Muscle of leg (tissue), 11 donors: ENCODE results near the gene ADK. TPM values are rescaled to one million over a fixed set of nuclear protein-coding genes. Genes with fewer than 3 reads are reported as not detected.

Source experiments
- DNase-seq: peaks from one replicate; pipeline ENCODE4 v3.0.0; 2013
- H3K27ac ChIP-seq: one replicate; pipeline ENCODE4 v1.5.1; 2013; ENCODE audit warnings: mild to moderate bottlenecking, low read length, control low read depth
- H3K27me3 ChIP-seq: one replicate; pipeline ENCODE4 v1.6.1; 2013; ENCODE audit warnings: low read length; ENCODE audit not compliant: control insufficient read depth, insufficient read depth
- H3K36me3 ChIP-seq: one replicate; pipeline ENCODE4 v1.6.1; 2013; ENCODE audit warnings: low read length; ENCODE audit not compliant: control insufficient read depth, insufficient read depth
- H3K4me1 ChIP-seq: one replicate; pipeline ENCODE4 v1.6.1; 2013; ENCODE audit warnings: low read length; ENCODE audit not compliant: control insufficient read depth, insufficient read depth
- H3K4me3 ChIP-seq: one replicate; pipeline ENCODE4 v1.5.1; 2013; ENCODE audit warnings: low read length, control low read depth
- H3K9me3 ChIP-seq: replicated peaks from 2 replicates; pipeline ENCODE4 v1.6.1; 2013; ENCODE audit warnings: low read depth, low read length; ENCODE audit not compliant: control insufficient read depth
- WGBS: methylation state at CpG from one replicate; pipeline ENCODE4 v1.1.5; 2013; ENCODE audit warnings: missing lambda C conversion rate; ENCODE audit not compliant: insufficient coverage; 5-methylcytosine and 5-hydroxymethylcytosine counted together
- polyA plus RNA-seq, 8 donors: library from polyadenylated mRNA; unstranded; fragments of 120-200 nt; gene quantifications; one replicate each; pipeline versions ENCODE4 v1.2.1 to v1.2.3, GENCODE V29; 2013; ENCODE audit warnings: inconsistent platforms in 1 of 8, low replicate concordance in 1 of 8; ENCODE audit not compliant: insufficient read length in 8 of 8, insufficient read depth in 1 of 8
- total RNA-seq: library from RNA; stranded (reverse); fragments of 120-200 nt; gene quantifications from one replicate; pipeline ENCODE4 v1.2.4, GENCODE V29; 2013

The ADK gene
- total and polyA plus RNA-seq, 9 donors: 28.8 to 37.2 (median 34.4) TPM

DNA sequence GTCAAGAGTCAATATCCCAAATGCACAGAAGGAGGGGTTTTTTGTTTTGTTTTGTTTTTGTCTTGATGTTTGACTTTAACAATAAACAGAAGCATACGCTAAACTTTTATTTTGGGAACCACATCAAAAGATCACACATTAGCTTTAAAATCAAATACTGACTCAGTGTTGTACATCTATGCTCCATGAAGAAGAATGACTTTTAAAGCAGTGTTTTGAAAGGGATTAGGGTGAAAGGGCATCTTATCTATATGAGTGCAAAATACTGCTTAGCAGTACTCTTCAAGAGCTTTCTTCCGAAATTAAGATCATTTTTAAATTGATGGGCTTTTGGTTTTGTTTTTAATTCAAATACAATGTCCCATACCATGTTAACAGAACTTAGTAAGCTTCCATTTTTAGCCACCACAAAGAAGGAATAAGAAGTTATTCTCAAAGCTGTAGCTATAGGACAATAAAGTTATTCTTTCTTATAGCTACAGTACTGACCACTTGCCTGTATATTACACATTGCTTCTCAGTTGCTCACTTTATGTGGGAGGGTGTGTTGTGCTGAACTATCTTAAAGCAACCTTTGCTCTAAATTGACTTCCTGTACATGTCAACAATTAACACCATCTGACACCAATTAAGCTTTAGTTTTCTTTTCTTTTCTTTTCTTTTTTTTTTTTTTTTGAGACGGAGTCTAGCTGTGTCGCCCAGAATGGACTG lies 531.1 kb downstream of the ADK start:
- Histone ChIP-seq H3K9me3 (no peaks in the 10 kb centered on the region), H3K27ac (no peak overlapping the region), H3K27me3 (no peaks in the 10 kb centered on the region), H3K36me3 (peaks cover 1% of the 10 kb centered on the region), H3K4me3 (no peak overlapping the region), H3K4me1 (no peaks in the 10 kb centered on the region)
- DNase-seq: no peak
- WGBS: no CpG with 5 or more reads among the region's 4 CpGs

GRCh38 chr10:74683067-74683466 lies 532.0 kb downstream of the ADK start:
- no peaks in the 10 kb centered on the region for H3K9me3 ChIP-seq
- H3K27me3 ChIP-seq: no peaks in the 10 kb centered on the region
- peaks cover 4% of the 10 kb centered on the region for H3K36me3 ChIP-seq
- no peaks in the 10 kb centered on the region for H3K4me1 ChIP-seq
- no peak overlapping the region for H3K4me3 ChIP-seq
- peak; percentile 33 for DNase-seq
- no peak overlapping the region for H3K27ac ChIP-seq

- Histone ChIP-seq H3K27me3 (no peaks in the 10 kb centered on the region), H3K4me1 (no peaks in the 10 kb centered on the region), H3K36me3 (peaks cover 4% of the 10 kb centered on the region), H3K9me3 (no peaks in the 10 kb centered on the region), H3K4me3 (no peak overlapping the region), H3K27ac (no peak overlapping the region)
- WGBS: no CpG with 5 or more reads among the region's 7 CpGs
- peak; percentile 18 for DNase-seq
These were observed 532.8 kb downstream of the ADK start for GRCh38 chr10:74683621-74684364.

- Histone ChIP-seq H3K4me3 (no peak overlapping the region), H3K36me3 (peaks cover 4% of the 10 kb centered on the region), H3K27me3 (no peaks in the 10 kb centered on the region), H3K4me1 (no peaks in the 10 kb centered on the region), H3K27ac (no peak overlapping the region), H3K9me3 (no peaks in the 10 kb centered on the region)
- DNase-seq: no peak
- no CpG with 5 or more reads among the region's 5 CpGs for WGBS
These were observed 533.4 kb downstream of the ADK start for GRCh38 chr10:74684462-74684861.

- DNase-seq: no peak
- H3K4me1 ChIP-seq: no peaks in the 10 kb centered on the region
- H3K9me3 ChIP-seq: no peaks in the 10 kb centered on the region
- no peak overlapping the region for H3K4me3 ChIP-seq
- peaks cover 4% of the 10 kb centered on the region for H3K36me3 ChIP-seq
- WGBS: no CpG with 5 or more reads among the region's 1 CpG
- H3K27me3 ChIP-seq: no peaks in the 10 kb centered on the region
- no peak overlapping the region for H3K27ac ChIP-seq
These were observed 534.5 kb downstream of the ADK start for GRCh38 chr10:74685564-74685963.

GRCh38 chr10:74690393-74690792 lies 539.4 kb downstream of the ADK start:
- Histone ChIP-seq H3K36me3 (peaks cover 4% of the 10 kb centered on the region), H3K27ac (no peak overlapping the region), H3K4me3 (no peak overlapping the region), H3K4me1 (no peaks in the 10 kb centered on the region), H3K9me3 (no peaks in the 10 kb centered on the region), H3K27me3 (no peaks in the 10 kb centered on the region)
- 100% methylated on average over 3 of the region's 4 CpGs for WGBS
- no peak for DNase-seq

DNA sequence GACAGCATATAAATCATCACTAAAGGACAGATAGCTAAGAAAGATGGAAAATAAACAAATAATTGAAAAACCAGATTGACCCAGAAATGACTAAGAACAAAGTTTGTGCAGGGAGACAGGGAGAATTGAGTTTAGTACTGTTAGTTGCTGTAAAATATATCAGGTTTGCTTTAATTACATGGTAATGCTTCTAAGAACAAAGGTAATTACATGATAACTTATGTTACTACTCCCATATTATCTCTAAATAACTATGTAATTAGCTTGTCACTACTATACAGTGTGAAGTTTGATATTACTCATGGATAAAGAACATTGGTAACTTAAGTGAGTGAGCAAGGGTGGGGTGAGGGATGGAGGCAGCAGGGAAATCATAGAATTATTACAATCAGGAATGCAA lies 540.1 kb downstream of the ADK start:
- Histone ChIP-seq H3K9me3 (no peaks in the 10 kb centered on the region), H3K27me3 (no peaks in the 10 kb centered on the region), H3K4me3 (no peak overlapping the region), H3K36me3 (peaks cover 4% of the 10 kb centered on the region), H3K4me1 (no peaks in the 10 kb centered on the region), H3K27ac (no peak overlapping the region)
- DNase-seq: no peak

- peak; percentile 90 for DNase-seq
- Histone ChIP-seq H3K4me1 (peaks cover 2% of the 10 kb centered on the region), H3K36me3 (no peaks in the 10 kb centered on the region), H3K9me3 (peaks cover 3% of the 10 kb centered on the region), H3K27me3 (no peaks in the 10 kb centered on the region), H3K27ac (no peak overlapping the region), H3K4me3 (no peak overlapping the region)
- WGBS: 8% methylated on average over 2 of the region's 3 CpGs
These were observed 553.8 kb downstream of the ADK start for GRCh38 chr10:74704629-74705357.

- Histone ChIP-seq H3K4me1 (peaks cover 2% of the 10 kb centered on the region), H3K36me3 (no peaks in the 10 kb centered on the region), H3K9me3 (peaks cover 3% of the 10 kb centered on the region), H3K4me3 (no peak overlapping the region), H3K27ac (no peak overlapping the region), H3K27me3 (no peaks in the 10 kb centered on the region)
- no CpG with 5 or more reads among the region's 3 CpGs for WGBS
- no peak for DNase-seq
These were observed 554.4 kb downstream of the ADK start for GRCh38 chr10:74705358-74705980.

DNA sequence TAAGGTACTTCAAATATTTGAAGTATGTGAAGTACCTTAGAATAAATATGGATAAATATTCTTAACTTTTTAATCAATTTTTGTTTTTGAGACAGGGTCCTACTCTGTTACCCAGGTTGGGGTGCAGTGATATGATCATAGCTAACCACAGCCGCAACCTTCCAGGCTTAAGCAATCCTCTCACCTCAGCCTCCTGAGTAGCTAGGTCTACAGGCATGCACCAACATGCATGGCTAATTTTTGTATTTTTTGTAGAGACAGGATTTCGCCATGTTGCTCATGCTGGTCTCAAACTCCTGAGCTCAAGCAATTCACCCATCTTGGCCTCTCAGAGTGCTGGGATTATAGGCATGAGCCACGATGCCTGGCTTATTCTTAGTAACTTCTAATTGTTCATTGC lies 555.9 kb downstream of the ADK start:
- Histone ChIP-seq H3K4me3 (no peak overlapping the region), H3K27me3 (no peaks in the 10 kb centered on the region), H3K36me3 (no peaks in the 10 kb centered on the region), H3K9me3 (peaks cover 3% of the 10 kb centered on the region), H3K4me1 (peaks cover 2% of the 10 kb centered on the region), H3K27ac (no peak overlapping the region)
- WGBS: no CpG with 5 or more reads among the region's 3 CpGs
- no peak for DNase-seq
